Subcutaneous adipose tissue (tissue), 4 donors: ENCODE results near the gene VSX2. TPM values are rescaled to one million over a fixed set of nuclear protein-coding genes. Genes with fewer than 3 reads are reported as not detected.

Experiments
- total RNA-seq, 4 donors: library from RNA; depleted of rRNA; stranded (reverse); fragments of >200 nt; gene quantifications; one replicate each; pipeline ENCODE4 v1.1.0, GENCODE V29; 2016
- TF ChIP-seq, protein P1 (sequence below): fragments of 450-650 bp; IDR thresholded peaks from one replicate; pipeline ENCODE4 v1.5.1; 2016; ENCODE audit warnings: low read depth, mild to moderate bottlenecking, control low read depth, antibody characterized with exemption, moderate library complexity

The VSX2 gene
- total RNA-seq, 4 donors from 2014 or later, result not detected

- TF ChIP-seq, protein P1, sequence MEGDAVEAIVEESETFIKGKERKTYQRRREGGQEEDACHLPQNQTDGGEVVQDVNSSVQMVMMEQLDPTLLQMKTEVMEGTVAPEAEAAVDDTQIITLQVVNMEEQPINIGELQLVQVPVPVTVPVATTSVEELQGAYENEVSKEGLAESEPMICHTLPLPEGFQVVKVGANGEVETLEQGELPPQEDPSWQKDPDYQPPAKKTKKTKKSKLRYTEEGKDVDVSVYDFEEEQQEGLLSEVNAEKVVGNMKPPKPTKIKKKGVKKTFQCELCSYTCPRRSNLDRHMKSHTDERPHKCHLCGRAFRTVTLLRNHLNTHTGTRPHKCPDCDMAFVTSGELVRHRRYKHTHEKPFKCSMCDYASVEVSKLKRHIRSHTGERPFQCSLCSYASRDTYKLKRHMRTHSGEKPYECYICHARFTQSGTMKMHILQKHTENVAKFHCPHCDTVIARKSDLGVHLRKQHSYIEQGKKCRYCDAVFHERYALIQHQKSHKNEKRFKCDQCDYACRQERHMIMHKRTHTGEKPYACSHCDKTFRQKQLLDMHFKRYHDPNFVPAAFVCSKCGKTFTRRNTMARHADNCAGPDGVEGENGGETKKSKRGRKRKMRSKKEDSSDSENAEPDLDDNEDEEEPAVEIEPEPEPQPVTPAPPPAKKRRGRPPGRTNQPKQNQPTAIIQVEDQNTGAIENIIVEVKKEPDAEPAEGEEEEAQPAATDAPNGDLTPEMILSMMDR, result no peak
These were observed 35.6 kb upstream of the VSX2 start for GRCh38 chr14:74203639-74204038.

GRCh38 chr14:74204491-74204890, 34.8 kb upstream of the VSX2 start:
- TF ChIP-seq, protein P1, result no peak

DNA sequence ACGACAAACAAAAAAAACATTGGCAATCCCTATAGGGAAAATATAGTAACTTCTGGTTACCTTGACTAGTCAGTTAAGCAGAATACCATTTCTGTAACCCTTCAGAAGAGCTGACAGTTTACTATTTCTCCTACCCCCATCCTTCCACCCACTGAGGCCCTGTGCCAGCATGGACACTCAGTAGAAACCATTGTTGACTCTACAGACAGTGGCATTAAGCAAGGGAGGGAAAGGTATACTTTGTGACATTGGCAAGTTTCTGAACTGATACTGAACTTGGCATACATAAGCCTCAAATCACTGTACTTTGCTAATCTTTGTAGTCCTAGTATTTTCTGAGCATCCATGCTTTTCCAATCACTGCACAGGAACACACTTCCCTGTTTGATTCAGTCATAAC, 33.4 kb upstream of the VSX2 start:
- TF ChIP-seq, protein P1, result no peak

GRCh38 chr14:74207943-74208342, 31.3 kb upstream of the VSX2 start:
- TF ChIP-seq, protein P1, result no peak

GRCh38 chr14:74208642-74209041, 30.6 kb upstream of the VSX2 start:
- TF ChIP-seq, protein P1, result no peak

DNA sequence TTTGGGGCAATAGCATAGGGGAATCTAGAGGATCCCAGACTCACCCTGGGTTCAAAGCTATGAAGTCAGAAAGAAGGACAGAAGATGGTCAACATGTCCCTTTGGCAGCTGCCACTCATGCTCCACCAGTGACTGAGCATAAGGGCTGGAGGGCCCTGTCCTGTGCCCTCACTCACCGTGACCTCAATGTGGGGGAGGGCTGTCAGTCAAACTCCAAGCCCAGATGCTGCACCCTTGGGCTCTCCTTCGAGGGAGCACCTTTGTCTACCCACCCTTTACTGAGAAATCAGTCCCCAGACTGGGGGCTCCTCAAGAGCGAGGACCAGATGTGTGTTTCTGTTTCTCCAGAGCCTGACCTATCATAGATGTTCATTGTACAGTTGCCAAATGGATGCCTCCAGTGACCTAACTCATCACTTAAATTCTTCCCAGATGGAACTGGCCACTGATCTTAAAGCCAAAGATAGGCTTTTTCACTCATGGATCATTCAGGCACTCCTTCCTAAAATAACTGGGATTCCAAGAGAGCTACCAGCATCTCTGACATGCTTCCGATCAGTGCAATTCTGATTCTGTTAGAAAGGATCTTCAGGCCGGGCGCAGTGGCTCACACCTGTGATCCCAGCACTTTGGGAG, 27.2 kb upstream of the VSX2 start:
- TF ChIP-seq, protein P1, result no peak

DNA sequence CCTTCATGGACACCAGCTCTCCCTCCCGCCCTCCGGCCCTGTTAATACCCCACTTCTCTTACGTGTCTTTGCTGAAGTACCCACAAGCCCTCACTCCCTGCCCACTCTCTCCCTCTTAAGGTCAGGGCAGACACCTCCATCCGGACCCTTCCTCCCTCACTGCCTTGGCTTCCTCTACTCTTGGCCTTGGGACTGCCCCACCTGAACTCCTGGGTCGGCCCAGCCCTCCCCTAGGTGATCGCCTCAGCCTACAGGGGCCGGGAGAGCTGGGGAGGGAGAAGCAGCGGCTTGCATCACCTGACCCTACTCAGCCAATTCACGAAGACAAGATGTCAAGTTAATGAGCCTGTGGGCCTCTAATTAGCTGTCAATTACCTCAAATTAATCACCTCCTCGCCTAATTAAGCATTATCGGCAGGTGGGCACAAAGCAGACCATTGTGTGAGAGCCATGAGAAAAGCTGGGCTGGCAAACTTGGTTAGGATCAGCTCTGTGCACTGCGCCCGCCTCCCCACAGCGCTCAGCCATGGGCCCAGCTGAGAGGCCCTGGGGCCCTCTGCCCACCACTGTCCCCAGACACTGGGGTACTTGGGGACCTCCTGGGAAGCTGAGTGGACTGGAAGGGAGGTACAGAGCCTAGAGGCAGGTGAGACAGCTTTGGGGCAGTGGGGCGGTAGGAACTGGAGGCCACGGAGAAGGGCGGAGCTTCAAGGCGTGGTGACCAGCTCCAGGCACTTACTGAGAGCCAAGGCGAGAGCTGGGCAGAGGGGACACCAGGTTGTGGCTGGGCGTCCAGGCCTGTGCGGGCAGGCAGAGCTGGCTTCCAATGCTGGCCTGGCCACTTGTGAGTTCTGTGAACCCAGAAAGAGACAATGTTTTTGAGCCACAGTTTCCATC, 25.1 kb upstream of the VSX2 start:
- TF ChIP-seq, protein P1, result no peak
